HUES6 (cell line): ENCODE data around the gene CHRDL2.

ENCODE experiments used
- H3K27ac ChIP-seq: 2 replicates; pipeline ENCODE4 v1.7.0; 2013; ENCODE audit warnings: low read depth, mild to moderate bottlenecking, low read length, inconsistent platforms
- H3K27me3 ChIP-seq: 2 replicates; pipeline ENCODE4 v1.6.1; 2013; ENCODE audit warnings: low read length; ENCODE audit not compliant: control insufficient read depth, insufficient read depth
- H3K36me3 ChIP-seq: 2 replicates; pipeline ENCODE4 v1.6.1; 2013; ENCODE audit warnings: low read length; ENCODE audit not compliant: control insufficient read depth, insufficient read depth
- H3K4me1 ChIP-seq: 2 replicates; pipeline ENCODE4 v1.6.1; 2013; ENCODE audit warnings: low read length; ENCODE audit not compliant: control insufficient read depth, insufficient read depth
- H3K4me3 ChIP-seq: 2 replicates; pipeline ENCODE4 v1.5.1; 2013; ENCODE audit warnings: low read depth, low read length
- H3K9ac ChIP-seq: one replicate; pipeline ENCODE4 v1.6.1; 2013; ENCODE audit warnings: mild to moderate bottlenecking, low read length
- H3K9me3 ChIP-seq: 2 replicates; pipeline ENCODE4 v1.6.1; 2013; ENCODE audit warnings: low read depth, low read length; ENCODE audit not compliant: control insufficient read depth, insufficient read depth

Gene CHRDL2

DNA sequence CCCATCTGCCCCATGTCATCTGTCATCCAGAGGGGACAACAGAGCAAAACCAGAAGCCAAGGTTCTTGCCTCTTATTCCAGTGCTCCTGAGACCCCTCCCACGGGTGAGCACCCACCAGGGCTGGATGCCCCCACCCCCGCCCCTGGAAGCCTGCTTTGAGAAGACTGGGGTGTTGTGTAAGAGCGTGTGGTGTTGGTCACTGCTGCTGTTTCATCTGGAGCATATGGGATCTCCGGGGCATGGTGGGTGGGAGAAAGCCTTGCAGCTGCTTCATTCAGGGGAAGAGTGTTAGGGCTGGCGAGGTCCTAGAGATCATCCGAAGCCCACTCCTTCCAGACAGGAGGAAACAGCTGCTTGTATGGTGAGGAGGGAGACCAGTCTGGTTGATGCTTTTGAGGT lies 54.1 kb downstream of the CHRDL2 start:
- no peaks in the 10 kb centered on the region for H3K27me3 ChIP-seq

GRCh38 chr11:74676596-74676995 lies 54.6 kb downstream of the CHRDL2 start:
- H3K4me3 ChIP-seq = no peak overlapping the region

More for the DNA sequence above, 54.1 kb downstream of the CHRDL2 start:
- H3K4me1 ChIP-seq = no peaks in the 10 kb centered on the region
- H3K27ac ChIP-seq = no peak overlapping the region
- H3K4me3 ChIP-seq = no peak overlapping the region
- peaks cover 3% of the 10 kb centered on the region; the same call in 1 of the 2 replicates for H3K9me3 ChIP-seq
- H3K9ac ChIP-seq = no peak overlapping the region
- no peaks in the 10 kb centered on the region for H3K36me3 ChIP-seq

GRCh38 chr11:74675761-74676160 lies 55.5 kb downstream of the CHRDL2 start:
- peaks cover 3% of the 10 kb centered on the region; the same call in 1 of the 2 replicates for H3K9me3 ChIP-seq
- no peak overlapping the region for H3K4me3 ChIP-seq
- H3K27me3 ChIP-seq = no peaks in the 10 kb centered on the region
- no peaks in the 10 kb centered on the region for H3K4me1 ChIP-seq
- H3K27ac ChIP-seq = no peak overlapping the region
- H3K9ac ChIP-seq = no peak overlapping the region
- no peaks in the 10 kb centered on the region for H3K36me3 ChIP-seq

More at GRCh38 chr11:74676596-74676995, 54.6 kb downstream of the CHRDL2 start:
- Histone ChIP-seq H3K27ac (no peak overlapping the region), H3K9ac (no peak overlapping the region), H3K27me3 (no peaks in the 10 kb centered on the region), H3K4me1 (no peaks in the 10 kb centered on the region), H3K9me3 (peaks cover 3% of the 10 kb centered on the region; the same call in 1 of the 2 replicates), H3K36me3 (no peaks in the 10 kb centered on the region)

DNA sequence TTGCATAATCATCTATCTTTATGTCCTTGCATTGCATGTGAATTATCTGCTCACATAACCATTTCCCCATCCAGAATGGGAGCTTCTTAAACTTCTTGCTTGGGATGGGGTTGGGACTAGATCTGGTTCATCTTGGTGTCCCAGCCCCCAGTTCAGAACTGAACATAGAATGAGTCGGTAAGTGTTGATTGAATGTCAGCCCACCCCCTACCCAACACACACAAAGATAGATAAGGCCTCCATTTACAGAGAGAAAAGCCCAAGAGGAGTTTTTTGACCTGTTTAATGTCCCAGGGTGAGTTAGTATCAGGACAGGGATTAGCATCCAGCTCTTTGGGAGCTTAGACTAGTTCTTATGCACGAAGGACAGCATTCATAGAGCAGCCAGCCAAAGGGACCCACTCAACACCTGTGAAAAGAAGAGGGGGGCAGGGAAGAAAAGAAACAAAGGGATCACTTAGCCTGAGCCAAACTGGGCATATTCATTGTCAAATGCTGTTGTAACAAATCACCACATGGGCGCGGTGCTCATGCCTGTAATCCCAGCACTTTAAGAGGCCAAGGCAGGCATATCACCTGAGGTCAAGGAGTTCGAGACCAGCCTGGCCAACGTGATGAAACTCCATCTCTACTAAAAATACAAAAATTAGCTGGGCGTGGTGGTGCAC lies 57.4 kb downstream of the CHRDL2 start:
- H3K4me3 ChIP-seq = no peak overlapping the region
- H3K9ac ChIP-seq = no peak overlapping the region

GRCh38 chr11:74672956-74673692 lies 58.1 kb downstream of the CHRDL2 start:
- Histone ChIP-seq H3K4me3 (no peak overlapping the region), H3K27ac (no peak overlapping the region), H3K4me1 (no peaks in the 10 kb centered on the region), H3K9me3 (peaks cover 3% of the 10 kb centered on the region; the same call in 1 of the 2 replicates), H3K27me3 (no peaks in the 10 kb centered on the region), H3K36me3 (no peaks in the 10 kb centered on the region), H3K9ac (no peak overlapping the region)

More for the DNA sequence above, 57.4 kb downstream of the CHRDL2 start:
- Histone ChIP-seq H3K9me3 (peaks cover 3% of the 10 kb centered on the region; the same call in 1 of the 2 replicates), H3K27me3 (no peaks in the 10 kb centered on the region), H3K36me3 (no peaks in the 10 kb centered on the region), H3K4me1 (no peaks in the 10 kb centered on the region), H3K27ac (no peak overlapping the region)

DNA sequence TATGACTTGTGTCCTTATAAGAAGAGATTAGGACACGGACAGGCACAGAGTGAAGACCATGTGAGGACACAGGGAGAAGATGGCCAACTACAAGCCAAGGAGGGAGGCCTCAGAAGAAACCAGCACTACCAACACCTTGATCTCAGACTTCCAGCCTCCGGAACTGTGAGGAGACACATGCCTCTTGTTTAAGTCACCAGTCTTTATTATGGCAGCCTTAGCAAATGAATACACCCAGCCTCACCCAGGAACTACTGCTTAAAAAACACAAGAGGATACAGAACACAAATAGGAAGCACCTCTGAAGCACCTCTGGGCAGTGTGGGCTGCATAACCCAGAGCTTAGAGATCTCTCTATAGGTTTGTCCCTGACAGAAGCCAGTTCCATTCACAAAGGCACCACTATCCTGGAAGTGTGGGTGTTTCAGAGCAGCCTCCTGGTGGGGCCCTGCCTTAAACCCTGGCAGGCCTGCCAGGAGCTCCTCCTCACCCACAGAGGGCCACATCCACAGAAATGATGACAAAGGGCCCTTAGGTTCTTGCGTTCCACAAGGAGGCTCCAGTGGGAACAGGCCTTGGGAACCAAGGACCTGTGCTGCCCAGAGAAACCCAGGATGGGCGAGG lies 58.8 kb downstream of the CHRDL2 start:
- Histone ChIP-seq H3K9ac (no peak overlapping the region), H3K27ac (no peak overlapping the region), H3K9me3 (peaks cover 3% of the 10 kb centered on the region; the same call in 1 of the 2 replicates), H3K36me3 (no peaks in the 10 kb centered on the region), H3K4me1 (no peaks in the 10 kb centered on the region), H3K27me3 (no peaks in the 10 kb centered on the region), H3K4me3 (no peak overlapping the region)

DNA sequence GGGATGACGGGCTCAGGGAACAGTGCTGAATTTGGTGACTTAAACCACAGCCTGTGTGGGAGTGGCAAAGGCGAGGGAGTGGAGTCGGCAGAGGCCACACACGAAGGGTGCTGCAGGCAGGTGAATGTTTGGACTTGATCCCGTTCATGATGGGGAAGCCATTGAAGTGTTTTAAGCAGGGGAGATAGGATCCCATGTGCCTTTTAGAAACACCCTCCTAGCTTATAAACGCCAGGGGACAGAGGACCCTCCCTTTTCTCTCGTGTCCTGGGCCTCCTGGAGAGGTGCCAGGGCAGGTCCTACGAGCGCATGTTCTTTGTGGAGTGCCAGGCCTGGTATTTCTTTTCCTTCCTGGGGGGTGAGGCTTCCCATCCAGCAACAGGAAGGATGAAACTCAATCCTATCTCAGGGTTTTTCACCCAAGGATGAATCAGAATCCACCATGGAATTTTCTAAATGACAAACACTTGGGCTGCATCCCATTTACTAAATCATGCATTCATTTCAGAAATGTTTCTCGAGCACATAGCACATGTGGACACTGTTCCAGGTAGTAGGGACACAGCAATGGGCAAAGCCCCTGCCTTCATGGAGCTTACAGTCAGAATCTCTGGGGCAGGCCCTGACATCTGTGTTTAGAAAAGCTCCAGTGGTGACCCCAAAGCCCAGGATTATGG lies 59.6 kb downstream of the CHRDL2 start:
- no peak overlapping the region for H3K27ac ChIP-seq
- H3K4me3 ChIP-seq = no peak overlapping the region
- H3K9me3 ChIP-seq = peaks cover 3% of the 10 kb centered on the region; the same call in 1 of the 2 replicates
- H3K9ac ChIP-seq = no peak overlapping the region
- no peaks in the 10 kb centered on the region for H3K36me3 ChIP-seq
- H3K27me3 ChIP-seq = no peaks in the 10 kb centered on the region
- no peaks in the 10 kb centered on the region for H3K4me1 ChIP-seq

DNA sequence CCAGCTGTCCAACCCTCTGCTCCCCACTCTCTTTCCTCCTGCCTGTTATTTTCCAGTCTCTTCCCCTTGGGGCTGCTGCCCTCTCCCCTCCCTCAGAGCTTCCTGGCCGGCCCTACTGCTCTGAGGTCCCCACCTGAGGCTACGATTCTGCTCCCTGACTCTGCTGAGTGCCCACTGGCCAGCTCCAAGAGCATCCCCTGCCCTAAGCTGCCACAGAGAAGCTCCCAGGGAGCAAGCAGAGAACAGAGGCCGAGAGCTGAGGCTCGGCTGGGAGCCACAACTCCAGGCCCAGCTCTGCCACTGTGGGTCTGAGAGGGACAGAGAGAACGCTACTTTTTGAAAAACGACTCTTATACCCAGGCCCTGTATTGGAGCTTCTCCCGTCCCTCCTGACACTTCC lies 61.1 kb downstream of the CHRDL2 start:
- Histone ChIP-seq H3K9ac (no peak overlapping the region), H3K27me3 (no peaks in the 10 kb centered on the region), H3K27ac (no peak overlapping the region), H3K36me3 (no peaks in the 10 kb centered on the region), H3K9me3 (peaks cover 3% of the 10 kb centered on the region; the same call in 1 of the 2 replicates), H3K4me1 (no peaks in the 10 kb centered on the region), H3K4me3 (no peak overlapping the region)

- H3K9ac ChIP-seq = no peak overlapping the region
- no peak overlapping the region for H3K27ac ChIP-seq
- H3K36me3 ChIP-seq = no peaks in the 10 kb centered on the region
- no peaks in the 10 kb centered on the region for H3K27me3 ChIP-seq
- H3K4me3 ChIP-seq = no peak overlapping the region
- no peaks in the 10 kb centered on the region for H3K4me1 ChIP-seq
- H3K9me3 ChIP-seq = peaks cover 2% of the 10 kb centered on the region; the same call in 1 of the 2 replicates
These were observed 61.7 kb downstream of the CHRDL2 start for GRCh38 chr11:74669211-74670160.

- no peaks in the 10 kb centered on the region for H3K27me3 ChIP-seq
- peaks cover 6% of the 10 kb centered on the region for H3K4me1 ChIP-seq
- peaks cover 9% of the 10 kb centered on the region for H3K9me3 ChIP-seq
- no peaks in the 10 kb centered on the region; the same call in 1 of the 2 replicates for H3K36me3 ChIP-seq
- H3K9ac ChIP-seq = no peak overlapping the region
- H3K27ac ChIP-seq = no peak overlapping the region
- H3K4me3 ChIP-seq = no peak overlapping the region
These were observed 67.9 kb downstream of the CHRDL2 start for GRCh38 chr11:74663315-74663714.
